Fibroblast of lung (primary cell): ENCODE results near the gene BSX. TPM values are rescaled to one million over a fixed set of nuclear protein-coding genes. Genes with fewer than 3 reads are reported as not detected.

Experiments used
- DNase-seq, 2 donors: peaks; one replicate each; pipeline versions ENCODE4 v3.0.0 to v3.0.0-alpha.2; 2010; ENCODE audit warnings: low read depth in 2 of 2
- H2AFZ ChIP-seq: 2 replicates; pipeline ENCODE4 v1.5.1; 2012; ENCODE audit warnings: low read length, control low read depth, inconsistent platforms
- H3K27ac ChIP-seq: 2 replicates; pipeline ENCODE4 v1.5.1; 2011; ENCODE audit warnings: low read length, control low read depth; ENCODE audit not compliant: insufficient read depth
- H3K27me3 ChIP-seq: 2 replicates; pipeline ENCODE4 v1.5.1; 2011; ENCODE audit warnings: mild to moderate bottlenecking, low read length; ENCODE audit not compliant: control insufficient read depth, insufficient read depth
- H3K36me3 ChIP-seq: 2 replicates; pipeline ENCODE4 v1.5.1; 2011; ENCODE audit warnings: low read length; ENCODE audit not compliant: control insufficient read depth, insufficient read depth
- H3K4me1 ChIP-seq: 2 replicates; pipeline ENCODE4 v1.5.1; 2011; ENCODE audit warnings: low read length; ENCODE audit not compliant: control insufficient read depth, insufficient read depth; ENCODE audit errors: extremely low read depth
- H3K4me2 ChIP-seq: 2 replicates; pipeline ENCODE4 v1.5.1; 2011; ENCODE audit warnings: low read length, control low read depth; ENCODE audit not compliant: insufficient read depth; ENCODE audit errors: extremely low read depth
- H3K4me3 ChIP-seq, 4 experiments: fragments of 200-600 bp in 1 of 4; sonication (generic) in 1 of 4; replicated peaks in 1 of 4; 2 replicates each; pipeline ENCODE4 v1.5.1; 2011 to 2016; ENCODE audit warnings: low read length in 4 of 4, low read depth in 3 of 4, mild to moderate bottlenecking in 3 of 4, control low read depth in 2 of 4, inconsistent platforms in 1 of 4, mixed read lengths in 1 of 4; ENCODE audit not compliant: insufficient read depth in 1 of 4; ENCODE audit errors: control extremely low read depth in 1 of 4
- H3K79me2 ChIP-seq: 2 replicates; pipeline ENCODE4 v1.5.1; 2012; ENCODE audit warnings: mild to moderate bottlenecking, low read length, inconsistent platforms; ENCODE audit not compliant: control insufficient read depth, insufficient read depth
- H3K9ac ChIP-seq: 2 replicates; pipeline ENCODE4 v1.5.1; 2011; ENCODE audit warnings: mild to moderate bottlenecking, low read length, control low read depth; ENCODE audit not compliant: insufficient read depth
- H3K9me3 ChIP-seq: 2 replicates; pipeline ENCODE4 v1.5.1; 2012; ENCODE audit warnings: low read depth, low read length; ENCODE audit not compliant: control insufficient read depth, insufficient read depth
- H4K20me1 ChIP-seq: 2 replicates; pipeline ENCODE4 v1.5.1; 2011; ENCODE audit warnings: low read length; ENCODE audit not compliant: control insufficient read depth, insufficient read depth; ENCODE audit errors: extremely low read depth
- CTCF ChIP-seq, 2 donors: IDR thresholded peaks in 1 of 2; conservative IDR thresholded peaks in 1 of 2; 1 replicate in 1 of 2; 2 replicates in 1 of 2; pipeline ENCODE4 v1.5.1; 2011 to 2012; ENCODE audit warnings: low read length in 2 of 2, control low read depth in 1 of 2, inconsistent platforms in 1 of 2, low read depth in 1 of 2, mild to moderate bottlenecking in 1 of 2
- EZH2 ChIP-seq: IDR thresholded peaks from 2 replicates; pipeline ENCODE4 v1.5.1; 2012; ENCODE audit warnings: low read length, control low read depth, mild to moderate bottlenecking; ENCODE audit errors: missing control alignments
- polyA plus RNA-seq, 2 donors: library from polyadenylated mRNA; depleted of rRNA in 1 of 2; stranded (reverse) in 1 of 2; unstranded in 1 of 2; fragments of >200 nt; gene quantifications; 2 replicates each; pipeline ENCODE4 v1.2.1, GENCODE V29; 2011 to 2012; ENCODE audit warnings: missing spikeins in 1 of 2
- total RNA-seq: library from RNA; depleted of rRNA; stranded (reverse); fragments of >200 nt; gene quantifications from 2 replicates; pipeline ENCODE4 v1.2.1, GENCODE V29; 2014

Gene BSX
- total and polyA plus RNA-seq, 2 donors (not counting 1 experiment from before 2014, with no cell fraction given): not detected

GRCh38 chr11:123018702-123019101, 37.1 kb upstream of the BSX start:
- Histone ChIP-seq H3K27ac (no peak overlapping the region), H3K9me3 (no peaks in the 10 kb centered on the region), H3K27me3 (peaks cover 10% of the 10 kb centered on the region), H3K9ac (no peak overlapping the region), H3K79me2 (no peaks in the 10 kb centered on the region), H3K4me3 (no peak overlapping the region), H3K4me2 (no peak overlapping the region), H4K20me1 (no peaks in the 10 kb centered on the region), H2AFZ (no peak overlapping the region), H3K36me3 (no peaks in the 10 kb centered on the region), H3K4me1 (no peaks in the 10 kb centered on the region)
- no peak for DNase-seq
- no peak for TF ChIP-seq EZH2
- TF ChIP-seq CTCF (conservative IDR thresholded peaks at IDR 0.05 in 1 of 2, IDR thresholded peaks at IDR 0.05 in 1 of 2; ENCODE audit: low read depth in 1 of 2, low read length in 2 of 2): no peak

GRCh38 chr11:123011510-123011909, 29.9 kb upstream of the BSX start:
- no peak overlapping the region for H3K9ac ChIP-seq
- TF ChIP-seq CTCF (conservative IDR thresholded peaks at IDR 0.05 in 1 of 2, IDR thresholded peaks at IDR 0.05 in 1 of 2; ENCODE audit: low read depth in 1 of 2, low read length in 2 of 2) (no peak), EZH2 (no peak)
- H3K4me2 ChIP-seq: no peak overlapping the region
- no peak overlapping the region for H3K4me3 ChIP-seq
- H2AFZ ChIP-seq: no peak overlapping the region
- no peak overlapping the region for H3K27ac ChIP-seq
- no peaks in the 10 kb centered on the region for H3K36me3 ChIP-seq
- H3K4me1 ChIP-seq: no peaks in the 10 kb centered on the region
- DNase-seq: no peak
- H3K9me3 ChIP-seq: no peaks in the 10 kb centered on the region
- H3K27me3 ChIP-seq: peaks cover 6% of the 10 kb centered on the region
- no peaks in the 10 kb centered on the region for H3K79me2 ChIP-seq
- no peaks in the 10 kb centered on the region for H4K20me1 ChIP-seq

- Histone ChIP-seq H3K9ac (no peak overlapping the region), H3K4me1 (no peaks in the 10 kb centered on the region), H2AFZ (no peak overlapping the region), H3K4me3 (no peak overlapping the region), H3K27ac (no peak overlapping the region), H3K9me3 (no peaks in the 10 kb centered on the region), H3K36me3 (no peaks in the 10 kb centered on the region), H3K4me2 (no peak overlapping the region), H3K79me2 (no peaks in the 10 kb centered on the region), H3K27me3 (peaks cover 8% of the 10 kb centered on the region), H4K20me1 (no peaks in the 10 kb centered on the region)
- TF ChIP-seq EZH2: no peak
- no peak for TF ChIP-seq CTCF (conservative IDR thresholded peaks at IDR 0.05 in 1 of 2, IDR thresholded peaks at IDR 0.05 in 1 of 2; ENCODE audit: low read depth in 1 of 2, low read length in 2 of 2)
- no peak for DNase-seq
These were observed 25.4 kb upstream of the BSX start for GRCh38 chr11:123006860-123007542.
